Ovary (tissue), 3 donors: ENCODE measurements around the gene PTPN1.

ENCODE experiments used
- CTCF ChIP-seq, 3 donors: fragments of 450-650 bp in 2 of 3; fragments of 200-600 bp in 1 of 3; IDR thresholded peaks; one replicate each; pipeline versions ENCODE4 v1.5.1 to v1.8.0; 2016 to 2022; ENCODE audit warnings: antibody characterized with exemption in 3 of 3, mild to moderate bottlenecking in 1 of 3
- POLR2A ChIP-seq: fragments of 450-650 bp; IDR thresholded peaks from one replicate; pipeline ENCODE4 v1.6.1; 2017; ENCODE audit warnings: antibody characterized with exemption, mild to moderate bottlenecking, moderate library complexity
- donor health status: DM: no; HTN: no; CAD: no.

GRCh38 chr20:50629670-50630045 lies 119.5 kb downstream of the PTPN1 start:
- TF ChIP-seq CTCF (IDR thresholded peaks at IDR 0.05) (no peak), POLR2A (no peak)
